Esophagus muscularis mucosa (tissue), 3 donors: ENCODE data around the gene RNLS.

ENCODE experiments used
- POLR2A ChIP-seq: fragments of 450-650 bp; IDR thresholded peaks from one replicate; pipeline ENCODE4 v1.6.1; 2017; ENCODE audit warnings: antibody characterized with exemption, moderate library complexity, mild to moderate bottlenecking, low read depth
- POLR2AphosphoS5 ChIP-seq, 2 donors: sonication (generic); formaldehyde crosslinking; IDR thresholded peaks; one replicate each; pipeline ENCODE4 v1.6.1; 2017; ENCODE audit warnings: antibody characterized with exemption in 2 of 2
- TF ChIP-seq, protein P1 (sequence below), 3 experiments: fragments of 200-600 bp in 2 of 3; fragments of 450-650 bp in 1 of 3; sonication (generic) in 2 of 3; IDR thresholded peaks; one replicate each; pipeline ENCODE4 v1.5.1; 2017 to 2019; ENCODE audit warnings: antibody characterized with exemption in 3 of 3, mild to moderate bottlenecking in 2 of 3, moderate library complexity in 1 of 3

DNA sequence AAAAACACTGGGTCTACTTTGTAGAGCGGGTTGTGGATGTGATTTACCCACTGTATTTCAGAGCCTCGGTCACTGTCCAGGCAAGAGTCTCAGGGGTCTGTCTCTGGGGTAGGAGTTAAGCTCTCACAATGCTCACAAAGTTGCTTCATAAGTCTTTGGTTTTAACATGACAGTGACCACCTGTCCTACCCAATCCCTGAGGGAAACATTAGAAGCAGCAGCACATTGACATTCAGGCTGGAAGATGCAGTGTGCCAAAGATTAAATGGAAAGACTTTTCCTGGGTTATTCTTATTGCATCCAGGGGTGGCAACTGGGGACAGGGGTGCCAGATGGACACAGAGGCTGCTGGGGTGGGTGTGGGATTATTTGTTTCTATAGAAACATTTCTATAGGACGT lies 330.0 kb downstream of the RNLS start:
- TF ChIP-seq, protein P1, sequence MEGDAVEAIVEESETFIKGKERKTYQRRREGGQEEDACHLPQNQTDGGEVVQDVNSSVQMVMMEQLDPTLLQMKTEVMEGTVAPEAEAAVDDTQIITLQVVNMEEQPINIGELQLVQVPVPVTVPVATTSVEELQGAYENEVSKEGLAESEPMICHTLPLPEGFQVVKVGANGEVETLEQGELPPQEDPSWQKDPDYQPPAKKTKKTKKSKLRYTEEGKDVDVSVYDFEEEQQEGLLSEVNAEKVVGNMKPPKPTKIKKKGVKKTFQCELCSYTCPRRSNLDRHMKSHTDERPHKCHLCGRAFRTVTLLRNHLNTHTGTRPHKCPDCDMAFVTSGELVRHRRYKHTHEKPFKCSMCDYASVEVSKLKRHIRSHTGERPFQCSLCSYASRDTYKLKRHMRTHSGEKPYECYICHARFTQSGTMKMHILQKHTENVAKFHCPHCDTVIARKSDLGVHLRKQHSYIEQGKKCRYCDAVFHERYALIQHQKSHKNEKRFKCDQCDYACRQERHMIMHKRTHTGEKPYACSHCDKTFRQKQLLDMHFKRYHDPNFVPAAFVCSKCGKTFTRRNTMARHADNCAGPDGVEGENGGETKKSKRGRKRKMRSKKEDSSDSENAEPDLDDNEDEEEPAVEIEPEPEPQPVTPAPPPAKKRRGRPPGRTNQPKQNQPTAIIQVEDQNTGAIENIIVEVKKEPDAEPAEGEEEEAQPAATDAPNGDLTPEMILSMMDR (IDR thresholded peaks at IDR 0.05), result no peak
- TF ChIP-seq POLR2A (no peak), POLR2AphosphoS5 (IDR thresholded peaks at IDR 0.05) (no peak)
